Skin of body (tissue), 2 donors: ENCODE data around the gene STYXL1. TPM values are rescaled to one million over a fixed set of nuclear protein-coding genes. Genes with fewer than 3 reads are reported as not detected.

Experiments
- DNase-seq: peaks from one replicate; lab custom pipeline; 2025; lab: John Stamatoyannopoulos, UW
- total RNA-seq: library from RNA; depleted of rRNA; stranded (reverse); fragments of >200 nt; gene quantifications from one replicate; pipeline ENCODE4 v1.2.3, GENCODE V29; 2014

STYXL1 gene
- total RNA-seq, 1 donor from 2014 or later, result 20.1 TPM

- DNase-seq, result no peak
Measured at GRCh38 chr7:75981453-75982305, 66.1 kb downstream of the STYXL1 start.

- no peak for DNase-seq
Measured at GRCh38 chr7:75981203-75981452, 66.7 kb downstream of the STYXL1 start.

GRCh38 chr7:75980430-75981202, 67.2 kb downstream of the STYXL1 start:
- no peak for DNase-seq

- no peak for DNase-seq
Measured at GRCh38 chr7:75979759-75980429, 67.9 kb downstream of the STYXL1 start.

- DNase-seq, result peak; percentile 85
Measured at GRCh38 chr7:75977743-75978142, 70.1 kb downstream of the STYXL1 start.

GRCh38 chr7:75971961-75972763, 75.6 kb downstream of the STYXL1 start:
- no peak for DNase-seq

- no peak for DNase-seq
Measured at GRCh38 chr7:75971309-75971960, 76.4 kb downstream of the STYXL1 start.

- DNase-seq, result no peak
Measured at GRCh38 chr7:75969704-75970498, 77.9 kb downstream of the STYXL1 start.

GRCh38 chr7:75969182-75969581, 78.6 kb downstream of the STYXL1 start:
- no peak for DNase-seq

GRCh38 chr7:75968561-75969001, 79.2 kb downstream of the STYXL1 start:
- no peak for DNase-seq

- DNase-seq, result no peak
Measured at GRCh38 chr7:75968012-75968411, 79.8 kb downstream of the STYXL1 start.

- DNase-seq, result peak; percentile 55
Measured at GRCh38 chr7:75967487-75967997, 80.3 kb downstream of the STYXL1 start.

- no peak for DNase-seq
Measured at GRCh38 chr7:75967055-75967454, 80.7 kb downstream of the STYXL1 start.

GRCh38 chr7:75966190-75966961, 81.4 kb downstream of the STYXL1 start:
- peak; percentile 64 for DNase-seq

GRCh38 chr7:75965617-75966016, 82.2 kb downstream of the STYXL1 start:
- no peak for DNase-seq

GRCh38 chr7:75963381-75963995, 84.3 kb downstream of the STYXL1 start:
- DNase-seq, result peak; percentile 13

- DNase-seq, result peak; percentile 51
Measured at GRCh38 chr7:75962607-75963380, 85.0 kb downstream of the STYXL1 start.

- no peak for DNase-seq
Measured at GRCh38 chr7:75961218-75961617, 86.6 kb downstream of the STYXL1 start.
